Activated CD4-positive, alpha-beta T cell treated with anti-CD3 and anti-CD28 coated beads, Interleukin-2, amount 50 U/mL, for 48 hours (primary cell): Measurements from ENCODE around the gene EHMT1.
"Not testable (repeated sequence)": the region's sequence is repeated elsewhere in the genome, so short reads cannot be mapped to it uniquely, and the experiment has no call there.

Experiments
- DNase-seq, 2 experiments: peaks; one replicate each; pipeline ENCODE4 v3.0.0-alpha.2; 2020

The EHMT1 gene

DNA sequence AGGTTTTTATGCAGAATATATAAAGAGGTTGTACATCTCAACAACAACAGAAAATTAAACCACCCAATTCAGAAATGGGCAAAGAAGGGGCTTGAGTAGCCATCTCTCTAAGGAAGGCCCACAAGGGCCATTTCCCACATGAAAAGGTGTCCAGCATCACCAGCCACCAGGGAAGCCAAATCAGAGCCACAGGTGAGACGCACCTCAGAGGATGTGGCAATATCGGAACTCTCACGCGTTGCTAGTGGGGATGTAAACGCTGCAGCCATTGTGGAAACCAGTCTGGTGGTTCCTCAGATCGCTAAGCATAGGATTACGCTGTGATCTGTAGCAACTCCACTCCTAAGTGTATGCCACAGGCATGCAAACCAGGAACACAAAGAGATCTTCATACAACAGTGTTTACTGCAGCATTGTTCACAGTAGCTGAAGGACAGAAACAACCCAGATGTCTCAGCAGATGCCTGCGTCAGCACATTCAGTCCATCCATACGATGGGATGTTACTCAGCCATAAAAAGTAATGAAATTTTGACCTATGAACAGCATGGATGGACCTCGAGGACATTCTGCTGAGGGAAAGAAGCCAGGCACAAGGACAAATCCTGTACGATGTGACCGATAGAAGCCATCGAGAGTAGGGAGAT is 174.5 kb downstream of the EHMT1 start:
- no peak for DNase-seq

DNA sequence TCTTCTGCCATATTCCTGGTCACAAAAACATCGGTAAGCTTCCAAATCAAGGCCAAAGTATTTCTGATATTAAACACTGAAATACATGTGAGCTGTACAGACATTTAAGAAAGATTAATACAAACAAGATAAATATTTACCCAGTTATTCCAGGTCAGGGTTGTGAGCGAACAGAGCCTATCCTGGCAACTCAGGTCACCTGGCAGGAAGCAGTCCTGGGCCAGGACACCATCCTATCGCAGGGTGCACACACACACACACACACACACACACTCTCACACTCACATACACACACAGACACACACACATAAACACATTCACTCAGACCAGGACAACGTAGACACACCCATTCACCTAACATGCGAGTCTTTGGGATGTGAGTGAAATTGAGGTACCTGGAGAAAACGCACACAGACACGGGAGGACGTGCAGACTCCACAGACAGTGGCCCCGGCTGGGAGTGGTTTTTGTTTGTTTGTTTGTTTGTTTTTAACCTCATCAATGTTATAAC is 176.4 kb downstream of the EHMT1 start:
- DNase-seq: no peak

DNA sequence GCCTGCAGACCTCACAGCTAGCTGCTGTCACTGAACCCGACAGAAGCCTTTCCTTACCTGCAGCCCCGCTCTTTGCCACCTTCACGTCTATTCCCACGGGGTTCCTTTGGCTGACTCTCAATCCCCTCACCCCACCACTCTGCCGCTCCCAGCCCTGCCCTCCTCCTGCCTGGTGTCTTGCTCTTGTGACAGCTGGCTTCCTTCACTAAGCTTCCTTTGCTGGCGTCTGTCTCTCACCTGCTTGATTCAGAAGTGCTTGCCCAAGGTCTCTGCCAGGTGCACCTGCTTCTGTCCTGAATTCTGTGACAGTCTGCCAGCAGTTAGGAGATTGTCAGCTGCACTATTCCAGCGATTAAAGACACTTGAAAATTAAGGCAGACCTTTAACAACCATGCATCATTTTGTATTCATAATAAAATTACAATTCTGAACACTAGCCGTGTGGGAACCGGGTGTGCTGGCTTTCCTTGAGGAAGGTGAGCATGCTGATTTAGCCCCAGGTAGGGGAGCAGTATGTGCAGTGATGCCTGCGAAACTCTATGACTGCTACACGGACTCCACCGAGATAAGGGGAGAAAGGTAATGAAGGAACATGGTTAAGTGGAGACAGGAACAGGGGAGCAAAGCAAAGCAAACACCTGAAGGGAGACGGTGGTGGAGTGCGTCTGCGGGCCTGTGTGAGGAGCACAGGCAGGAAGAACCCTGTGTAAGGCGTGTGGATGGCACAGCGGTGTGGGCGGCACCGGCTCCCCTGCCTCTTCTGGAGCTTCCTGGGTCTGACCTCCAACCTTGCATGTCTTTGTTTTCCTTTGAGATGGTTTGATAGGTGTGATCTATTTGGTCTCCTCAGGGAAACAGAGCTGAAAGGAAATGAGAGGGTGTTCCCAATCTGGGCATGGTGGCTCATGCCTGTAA is 178.7 kb downstream of the EHMT1 start:
- DNase-seq: no peak

DNA sequence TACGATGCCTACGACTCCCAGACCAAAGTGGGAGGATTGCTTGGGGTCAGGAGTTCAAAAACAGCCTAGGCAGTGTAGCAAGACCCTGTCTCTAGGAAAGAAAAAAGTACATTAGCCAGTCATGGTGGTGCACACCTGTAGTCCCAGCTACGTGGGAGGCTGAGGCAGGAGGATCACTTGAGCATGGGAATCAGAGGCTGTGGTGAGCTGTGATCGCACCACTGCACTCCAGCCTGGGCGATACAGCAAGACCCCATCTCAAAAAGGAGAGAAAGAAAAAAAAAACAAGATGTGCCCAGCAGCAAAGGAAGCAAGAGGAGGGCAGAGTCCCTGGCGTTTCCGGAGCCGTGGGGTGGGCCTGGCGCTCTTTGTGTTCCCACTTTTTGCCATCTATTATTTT is 179.3 kb downstream of the EHMT1 start:
- no peak for DNase-seq

DNA sequence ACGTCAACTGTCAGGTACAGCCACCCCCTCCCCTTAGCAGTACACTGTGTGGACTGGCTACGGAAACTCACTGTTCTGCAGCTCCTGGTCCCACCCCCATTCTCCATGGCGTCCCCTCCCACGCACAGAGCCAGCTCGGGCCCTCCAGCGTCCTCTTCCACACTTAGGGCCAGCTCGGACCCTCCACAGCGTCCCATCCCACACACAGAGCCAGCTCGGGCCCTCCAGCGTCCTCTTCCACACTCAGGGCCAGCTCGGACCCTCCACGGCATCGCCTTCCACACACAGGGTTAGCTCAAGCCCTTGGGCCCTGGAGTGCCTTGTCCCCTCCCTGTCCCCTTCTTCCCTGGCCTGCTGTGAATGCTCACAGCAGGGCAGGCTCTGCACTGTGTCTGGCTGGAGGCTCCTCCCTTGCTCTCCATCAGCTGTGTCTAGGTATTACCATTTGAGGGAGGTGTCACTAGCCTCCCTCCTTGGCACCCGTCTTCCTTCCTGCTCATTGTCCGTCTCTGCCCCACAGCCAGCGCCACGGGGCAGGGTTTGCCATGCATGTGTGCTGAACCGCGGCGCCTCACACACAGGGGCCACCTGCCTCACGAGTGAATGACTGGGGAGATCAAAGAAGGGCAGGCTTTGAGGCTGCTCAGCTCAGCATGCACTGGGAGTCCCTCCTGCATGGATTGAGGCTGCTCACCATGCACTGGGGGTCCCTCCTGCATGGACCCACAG is 180.3 kb downstream of the EHMT1 start:
- DNase-seq: no peak

DNA sequence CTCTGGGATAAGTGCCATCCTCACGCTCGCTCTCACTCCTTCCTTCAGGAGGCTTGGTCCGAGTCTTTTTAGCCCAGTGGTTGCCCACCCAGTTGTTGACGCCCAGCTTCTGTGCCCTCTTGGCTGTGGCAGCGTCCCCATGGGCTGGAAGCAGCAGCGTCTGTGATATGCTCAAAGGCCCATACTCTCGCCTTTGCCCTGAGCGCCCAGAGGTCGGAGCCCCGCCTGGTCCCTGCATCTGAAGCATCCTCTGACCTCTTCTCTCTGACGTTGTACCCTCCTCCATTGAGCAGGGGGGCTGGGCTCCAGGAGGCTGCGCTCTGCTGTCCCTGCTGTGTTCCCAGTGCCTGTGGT is 180.8 kb downstream of the EHMT1 start:
- DNase-seq: no peak

DNA sequence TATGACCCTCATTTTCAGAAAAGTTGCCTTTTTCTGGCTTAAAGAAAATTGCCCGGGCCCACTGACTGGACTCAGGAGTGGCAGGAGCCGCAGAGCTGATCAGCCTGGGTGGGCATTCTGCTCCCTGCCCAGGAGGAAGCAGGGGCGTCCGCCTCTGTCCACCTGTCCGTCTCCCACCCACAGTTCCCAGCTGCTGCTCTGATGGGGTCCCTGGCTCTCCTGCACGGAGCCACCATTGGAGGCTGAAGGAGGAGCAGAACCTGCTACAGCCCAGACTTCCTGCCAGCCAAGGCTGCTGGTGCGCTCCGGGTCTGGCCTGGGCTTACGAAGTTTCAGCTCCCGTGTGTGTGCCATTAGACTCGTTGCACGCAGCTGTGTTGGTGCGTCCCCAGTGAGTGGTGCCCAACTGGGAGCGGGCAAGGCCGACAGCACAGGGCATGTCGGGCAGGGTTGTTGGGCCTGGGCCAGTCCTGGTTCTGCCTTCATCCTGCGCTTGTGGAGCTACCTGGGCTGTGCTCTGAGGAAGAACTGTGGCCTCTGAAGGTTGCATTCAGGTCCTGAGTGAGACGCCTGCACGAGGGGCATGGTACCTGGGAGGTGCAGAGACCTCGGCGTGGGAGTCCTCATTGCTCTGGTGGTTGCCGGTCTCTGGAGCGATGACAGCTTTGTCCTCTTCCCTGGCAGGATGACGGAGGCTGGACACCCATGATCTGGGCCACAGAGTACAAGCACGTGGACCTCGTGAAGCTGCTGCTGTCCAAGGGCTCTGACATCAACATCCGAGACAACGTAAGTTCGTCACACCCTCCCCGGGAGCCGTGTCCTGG is 181.6 kb downstream of the EHMT1 start:
- no peak for DNase-seq

DNA sequence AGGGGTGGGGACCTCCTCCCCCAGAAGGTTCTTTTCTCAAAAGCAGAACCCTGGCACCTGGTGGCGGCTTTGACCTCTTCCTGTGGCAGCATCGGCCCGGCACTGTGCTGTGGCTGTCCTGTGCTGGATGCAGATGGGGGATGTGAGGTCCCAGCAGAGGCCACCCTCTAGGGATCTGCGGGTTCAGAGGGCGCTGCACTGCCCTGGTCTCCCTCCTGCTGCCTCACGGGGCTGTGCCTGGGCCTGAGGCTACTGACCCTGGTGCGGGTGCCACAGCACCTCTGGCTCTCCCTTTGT is 182.2 kb downstream of the EHMT1 start:
- no peak for DNase-seq

DNA sequence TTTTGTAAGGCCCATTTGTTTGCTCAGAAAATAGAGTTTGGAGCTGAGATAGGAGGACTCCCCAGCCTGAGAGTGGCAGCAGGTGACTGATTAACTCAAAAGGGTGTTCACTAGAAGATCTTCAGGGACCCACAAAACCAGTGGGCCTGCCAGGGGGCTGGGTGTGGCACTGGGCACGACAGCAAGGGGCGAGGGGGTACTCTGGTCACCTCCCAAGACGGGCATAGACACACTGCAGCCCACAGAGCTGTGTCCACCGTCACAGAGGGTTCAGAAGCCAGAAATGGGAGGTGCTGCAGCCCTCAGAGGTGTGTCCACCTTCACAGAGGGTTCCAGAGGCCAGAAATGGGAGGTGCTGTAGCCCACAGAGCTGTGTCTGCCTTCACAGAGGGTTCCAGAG is 183.2 kb downstream of the EHMT1 start:
- DNase-seq: no peak

DNA sequence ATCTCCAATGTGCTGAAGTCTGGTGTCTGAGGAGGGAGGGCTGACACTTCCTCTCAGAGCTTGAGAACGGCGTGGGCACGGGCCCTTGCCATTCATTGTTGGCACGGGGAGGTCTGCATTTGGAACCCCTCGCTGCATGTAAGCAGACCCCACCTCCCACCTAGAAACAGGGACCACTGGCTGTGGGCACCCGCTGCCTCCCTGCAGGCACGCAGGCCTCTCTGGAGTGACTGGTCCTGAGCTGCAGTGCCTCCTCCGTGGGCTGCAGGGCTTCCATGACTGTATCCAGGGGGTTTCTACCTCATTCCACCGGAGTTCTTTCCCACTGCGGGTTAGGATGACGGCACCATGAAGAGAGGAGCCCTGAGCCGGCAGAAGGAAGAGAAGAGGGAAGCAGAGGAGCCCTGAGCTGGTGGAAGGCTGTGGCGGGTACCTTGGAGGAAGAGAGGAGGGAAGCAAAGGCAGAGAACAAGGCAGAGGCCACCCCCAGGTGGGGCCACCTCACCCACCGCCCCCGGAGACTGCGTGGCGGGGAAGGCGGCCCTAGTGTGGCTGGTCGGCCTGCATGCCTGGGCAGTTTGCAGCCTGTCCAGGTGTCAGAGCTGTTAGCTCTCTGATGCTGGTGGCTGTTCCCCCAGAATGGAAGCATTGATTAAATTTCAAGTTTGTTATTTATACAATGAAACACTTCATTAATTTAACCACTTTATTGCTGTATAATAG is 183.9 kb downstream of the EHMT1 start:
- no peak for DNase-seq

DNA sequence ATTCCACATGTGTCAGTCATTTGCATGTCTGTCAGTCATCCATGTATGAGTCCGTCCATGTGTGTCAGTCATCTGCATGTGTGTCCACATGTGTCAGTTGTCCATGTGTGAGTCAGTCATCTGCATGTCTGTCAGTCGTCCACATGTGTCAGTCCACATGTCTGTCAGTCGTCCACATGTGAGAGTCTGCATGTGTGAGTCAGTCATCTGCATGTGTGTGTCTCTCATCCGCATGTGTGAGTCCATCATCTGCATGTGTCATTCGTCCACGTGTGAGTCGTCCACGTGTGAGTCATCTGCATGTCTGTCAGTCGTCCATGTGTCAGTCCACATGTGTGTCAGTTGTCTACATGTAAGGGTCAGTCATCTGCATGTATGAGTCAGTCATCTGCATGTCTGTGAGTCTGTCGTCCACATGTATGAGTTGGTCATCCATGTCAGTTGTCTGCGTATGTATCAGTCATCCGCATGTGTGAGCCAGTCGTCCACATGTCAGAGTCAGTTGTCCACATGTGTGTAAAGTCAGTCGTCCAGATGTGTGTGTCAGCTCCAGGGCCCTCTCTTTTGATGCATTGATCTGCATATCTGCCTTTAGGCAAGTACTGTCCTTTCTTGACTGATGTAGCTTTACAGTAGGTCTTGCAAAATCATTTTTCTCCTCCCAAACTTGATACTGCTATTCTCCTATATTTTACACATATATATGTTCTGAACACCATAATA is 186.3 kb downstream of the EHMT1 start:
- peak in 1 of 2 experiments; percentile 14 for DNase-seq

DNA sequence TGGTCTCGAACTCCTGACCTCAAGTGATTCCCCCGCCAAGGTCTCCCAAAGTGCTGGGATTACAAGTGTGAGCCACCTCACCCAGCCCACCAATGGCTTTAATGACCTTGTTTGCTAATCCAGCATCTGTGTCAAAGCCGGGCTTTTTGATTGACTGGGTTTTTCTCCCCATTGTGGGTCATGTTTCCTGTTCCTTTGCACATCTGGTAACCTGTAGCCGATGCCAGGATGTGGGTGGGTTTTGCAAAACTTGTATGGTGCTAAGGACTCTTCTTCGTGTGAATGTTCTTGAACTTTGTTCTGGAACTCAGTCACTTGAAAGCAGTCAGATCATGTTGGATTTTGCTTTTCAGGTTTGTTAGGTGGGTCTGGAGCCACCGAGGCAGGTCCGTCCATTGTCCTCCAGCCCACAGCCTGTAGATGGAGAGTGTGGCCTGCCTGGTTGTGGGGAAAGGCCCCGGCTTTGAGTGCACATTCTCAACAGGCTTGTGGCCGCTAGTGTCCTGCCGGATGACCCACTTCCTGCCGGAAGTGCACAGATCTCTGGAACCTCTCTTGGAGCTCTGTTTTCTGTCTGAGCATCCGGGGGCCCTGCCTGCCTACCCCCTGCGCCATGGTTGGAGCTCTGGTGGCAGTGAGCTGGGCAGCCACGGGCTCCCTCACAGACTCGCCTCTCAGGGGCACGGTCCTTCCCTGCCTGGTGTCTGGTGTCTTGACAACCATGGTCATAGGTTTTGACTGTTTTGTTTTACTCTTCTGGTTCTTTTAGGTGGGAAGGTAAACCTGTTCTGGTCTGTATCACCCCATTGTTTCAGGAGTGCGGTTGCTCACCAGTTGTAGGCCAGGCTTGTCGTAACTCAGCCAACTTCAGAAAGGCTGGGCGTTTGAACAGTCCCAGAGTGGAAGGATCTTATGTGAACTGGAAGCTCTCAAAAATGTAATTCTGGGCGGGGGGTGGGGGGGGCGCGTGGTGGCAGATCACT is 189.2 kb downstream of the EHMT1 start:
- no peak for DNase-seq

DNA sequence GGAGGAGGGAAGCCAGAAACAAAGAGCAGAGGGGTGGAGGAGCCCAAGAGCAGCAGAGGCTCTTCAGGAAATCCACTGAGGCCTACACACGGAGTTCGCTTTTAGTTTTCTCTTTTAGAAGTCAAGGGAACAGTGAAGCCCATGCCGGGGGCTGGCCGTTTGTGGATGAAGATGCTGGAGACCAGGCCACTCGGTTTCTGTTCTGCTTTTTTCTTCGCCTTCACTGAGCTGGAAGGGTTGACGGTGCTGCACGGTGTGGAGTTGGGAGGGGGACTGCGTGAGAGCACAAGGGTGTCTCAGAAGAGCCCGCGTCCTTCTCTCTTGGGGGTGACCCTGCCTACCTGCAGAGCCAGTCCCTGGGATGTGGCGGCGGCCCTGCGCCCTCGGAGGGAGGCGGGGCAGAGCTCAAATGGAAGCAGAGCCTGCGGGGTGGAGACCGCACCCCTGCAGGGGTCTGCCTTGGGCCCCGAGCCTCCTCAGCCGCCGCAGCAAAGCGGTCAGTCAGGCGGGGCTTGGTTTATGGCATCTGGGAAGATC is 190.3 kb downstream of the EHMT1 start:
- DNase-seq: no peak

DNA sequence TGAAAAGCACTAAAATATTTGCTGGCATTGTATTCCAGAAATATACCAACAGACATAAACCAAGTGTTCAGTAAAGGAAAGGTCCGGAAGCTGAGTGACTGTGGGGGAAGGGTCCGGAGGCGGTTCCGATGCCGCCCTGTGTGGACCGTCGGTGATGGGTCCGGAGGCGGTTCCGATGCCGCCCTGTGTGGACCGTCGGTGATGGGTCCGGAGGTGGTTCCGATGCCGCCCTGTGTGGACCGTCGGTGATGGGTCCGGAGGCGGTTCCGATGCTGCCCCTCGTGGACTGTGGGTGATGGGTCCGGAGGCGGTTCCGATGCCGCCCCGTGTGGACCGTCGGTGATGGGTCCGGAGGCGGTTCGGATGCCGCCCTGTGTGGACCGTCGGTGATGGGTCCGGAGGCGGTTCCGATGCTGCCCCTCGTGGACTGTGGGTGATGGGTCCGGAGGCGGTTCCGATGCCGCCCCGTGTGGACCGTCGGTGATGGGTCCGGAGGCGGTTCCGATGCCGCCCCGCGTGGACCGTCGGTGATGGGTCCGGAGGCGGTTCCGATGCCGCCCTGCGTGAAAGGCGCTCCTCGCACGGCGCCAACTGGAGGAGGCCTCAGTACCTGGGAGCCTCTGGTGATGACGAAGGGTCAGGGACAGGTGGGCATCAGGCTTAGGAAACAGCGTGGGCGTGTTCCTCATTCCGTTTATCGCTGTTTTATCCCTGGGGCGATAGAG is 191.1 kb downstream of the EHMT1 start:
- DNase-seq: not testable (repeated sequence)

DNA sequence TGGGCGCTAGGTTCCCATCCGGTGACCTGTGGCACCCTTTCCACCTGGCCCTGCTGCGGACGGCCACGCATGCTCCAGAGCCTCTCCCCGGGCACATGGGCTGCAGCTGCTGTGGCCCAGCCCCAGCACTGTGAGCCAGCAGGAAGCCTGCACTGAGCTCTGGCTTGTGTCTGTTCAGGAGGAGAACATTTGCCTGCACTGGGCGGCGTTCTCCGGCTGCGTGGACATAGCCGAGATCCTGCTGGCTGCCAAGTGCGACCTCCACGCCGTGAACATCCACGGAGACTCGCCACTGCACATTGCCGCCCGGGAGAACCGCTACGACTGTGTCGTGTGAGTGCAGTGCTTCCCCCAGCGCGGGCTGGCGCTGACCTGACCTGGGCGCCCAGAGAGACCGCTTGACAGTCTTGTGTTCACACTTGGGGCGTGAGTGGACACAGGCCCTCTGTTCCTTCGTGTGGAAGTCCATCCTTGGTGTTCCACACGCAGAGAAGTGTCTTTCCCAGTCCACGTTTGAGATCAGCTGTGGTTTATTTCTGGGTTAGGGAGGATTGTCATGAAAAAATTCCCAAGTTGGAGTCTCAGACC is 192.6 kb downstream of the EHMT1 start:
- DNase-seq: no peak

DNA sequence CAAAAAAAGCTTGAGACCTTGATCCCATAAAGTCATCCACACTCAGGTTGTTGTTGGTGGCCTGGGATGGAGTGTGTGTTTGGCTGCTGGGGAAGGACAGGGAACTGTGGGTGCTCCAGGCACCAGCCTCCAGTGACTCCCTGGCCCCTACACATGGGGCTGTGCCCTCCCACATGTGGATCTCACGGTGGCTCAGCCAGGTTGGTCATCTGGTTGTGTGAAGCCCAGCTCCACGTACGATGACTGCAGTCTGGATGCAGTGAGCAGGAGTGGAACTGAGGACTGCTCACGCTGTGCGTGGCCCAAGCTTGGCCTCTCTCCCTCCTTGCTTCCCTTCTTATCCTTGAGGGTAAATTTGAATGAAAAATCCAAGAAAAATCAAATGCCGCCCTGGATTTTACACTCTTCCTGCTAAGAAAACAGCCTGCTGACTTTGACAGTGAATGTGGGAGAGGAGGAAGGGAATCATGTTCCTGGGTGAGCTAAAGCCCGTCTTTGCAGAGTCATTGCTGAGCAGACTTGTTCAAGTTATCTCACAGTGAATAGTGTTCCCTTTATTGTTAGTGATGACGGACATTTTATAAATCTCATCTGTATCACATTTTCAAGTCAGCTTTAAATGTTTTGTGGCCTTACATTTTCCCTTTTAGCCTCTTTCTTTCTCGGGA is 193.7 kb downstream of the EHMT1 start:
- no peak for DNase-seq

DNA sequence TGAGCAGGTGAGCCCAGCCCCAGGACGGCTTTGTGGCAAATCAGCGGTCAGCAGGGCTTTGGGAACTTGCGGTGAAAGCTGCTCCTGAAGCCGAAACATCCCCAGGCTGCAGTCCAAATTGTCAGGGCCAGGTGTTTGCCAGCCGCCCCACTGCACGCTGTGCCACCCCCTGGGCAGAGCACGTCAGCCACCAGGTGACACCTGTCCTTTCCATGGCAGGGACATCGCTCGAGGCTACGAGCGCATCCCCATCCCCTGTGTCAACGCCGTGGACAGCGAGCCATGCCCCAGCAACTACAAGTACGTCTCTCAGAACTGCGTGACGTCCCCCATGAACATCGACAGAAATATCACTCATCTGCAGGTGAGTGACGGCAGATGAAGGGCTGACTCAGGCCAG is 194.4 kb downstream of the EHMT1 start:
- DNase-seq: no peak
